Astrocyte of the spinal cord (primary cell): ENCODE results near the gene STOML2.

ENCODE experiments used
- DNase-seq: peaks from one replicate; pipeline ENCODE4 v3.0.0; 2011; ENCODE audit warnings: low read depth, low spot score
- H3K4me3 ChIP-seq: 2 replicates; pipeline ENCODE4 v1.5.1; 2011; ENCODE audit warnings: low read depth, mild to moderate bottlenecking, low read length, moderate library complexity
- in situ Hi-C: cut with HindIII; loops from 2 replicates; pipeline ENCODE4 v1.10.0; 2017; ENCODE audit warnings: low sequenced_read_pairs
- TF ChIP-seq, protein P1 (sequence below): IDR thresholded peaks from 2 replicates; pipeline ENCODE4 v1.5.1; 2012; ENCODE audit warnings: low read depth, mild to moderate bottlenecking, low read length, inconsistent platforms

The STOML2 gene

DNA sequence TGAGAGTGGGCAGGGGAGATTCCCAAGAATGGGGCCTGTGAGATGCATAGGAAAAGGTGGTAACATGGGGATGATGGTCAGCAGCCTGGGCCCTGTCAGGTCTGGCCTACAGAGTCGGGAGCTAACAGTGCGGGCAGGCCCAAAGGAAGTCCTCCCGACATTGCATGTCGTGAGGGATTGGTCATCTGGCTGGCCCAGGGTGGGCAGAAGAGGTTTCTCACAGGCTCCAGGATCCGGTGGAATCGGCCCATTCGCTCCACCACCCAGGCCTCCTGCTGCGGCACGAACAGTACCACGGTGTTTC, 514 bp downstream of the STOML2 start:
- TF ChIP-seq, protein P1, sequence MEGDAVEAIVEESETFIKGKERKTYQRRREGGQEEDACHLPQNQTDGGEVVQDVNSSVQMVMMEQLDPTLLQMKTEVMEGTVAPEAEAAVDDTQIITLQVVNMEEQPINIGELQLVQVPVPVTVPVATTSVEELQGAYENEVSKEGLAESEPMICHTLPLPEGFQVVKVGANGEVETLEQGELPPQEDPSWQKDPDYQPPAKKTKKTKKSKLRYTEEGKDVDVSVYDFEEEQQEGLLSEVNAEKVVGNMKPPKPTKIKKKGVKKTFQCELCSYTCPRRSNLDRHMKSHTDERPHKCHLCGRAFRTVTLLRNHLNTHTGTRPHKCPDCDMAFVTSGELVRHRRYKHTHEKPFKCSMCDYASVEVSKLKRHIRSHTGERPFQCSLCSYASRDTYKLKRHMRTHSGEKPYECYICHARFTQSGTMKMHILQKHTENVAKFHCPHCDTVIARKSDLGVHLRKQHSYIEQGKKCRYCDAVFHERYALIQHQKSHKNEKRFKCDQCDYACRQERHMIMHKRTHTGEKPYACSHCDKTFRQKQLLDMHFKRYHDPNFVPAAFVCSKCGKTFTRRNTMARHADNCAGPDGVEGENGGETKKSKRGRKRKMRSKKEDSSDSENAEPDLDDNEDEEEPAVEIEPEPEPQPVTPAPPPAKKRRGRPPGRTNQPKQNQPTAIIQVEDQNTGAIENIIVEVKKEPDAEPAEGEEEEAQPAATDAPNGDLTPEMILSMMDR: no peak
- peak overlapping the region; percentile 85 for H3K4me3 ChIP-seq
- in situ Hi-C loops: no loop called here
- DNase-seq: peak; percentile 21

DNA sequence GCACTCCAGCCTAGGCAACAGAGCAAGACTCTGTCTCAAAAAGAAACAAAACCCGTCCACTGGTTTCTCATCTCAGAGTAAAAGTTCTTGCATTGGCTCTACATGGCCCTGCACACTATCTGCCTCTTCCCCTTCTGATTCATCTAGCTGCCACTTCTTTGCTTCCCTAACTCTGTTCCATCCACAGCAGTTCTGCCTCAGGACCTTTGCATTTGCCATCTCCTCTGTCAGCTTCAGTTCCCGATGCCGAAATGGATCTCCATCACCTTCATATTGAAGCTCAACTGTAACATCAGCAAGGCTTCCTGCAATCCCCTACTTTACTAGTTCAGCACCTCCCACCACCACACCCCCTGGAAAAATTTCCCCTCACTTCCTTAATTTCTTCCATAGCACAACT, 5.4 kb downstream of the STOML2 start:
- no peak for DNase-seq
- TF ChIP-seq, protein P1: no peak
- in situ Hi-C loops: no loop called here
- no peak overlapping the region for H3K4me3 ChIP-seq

DNA sequence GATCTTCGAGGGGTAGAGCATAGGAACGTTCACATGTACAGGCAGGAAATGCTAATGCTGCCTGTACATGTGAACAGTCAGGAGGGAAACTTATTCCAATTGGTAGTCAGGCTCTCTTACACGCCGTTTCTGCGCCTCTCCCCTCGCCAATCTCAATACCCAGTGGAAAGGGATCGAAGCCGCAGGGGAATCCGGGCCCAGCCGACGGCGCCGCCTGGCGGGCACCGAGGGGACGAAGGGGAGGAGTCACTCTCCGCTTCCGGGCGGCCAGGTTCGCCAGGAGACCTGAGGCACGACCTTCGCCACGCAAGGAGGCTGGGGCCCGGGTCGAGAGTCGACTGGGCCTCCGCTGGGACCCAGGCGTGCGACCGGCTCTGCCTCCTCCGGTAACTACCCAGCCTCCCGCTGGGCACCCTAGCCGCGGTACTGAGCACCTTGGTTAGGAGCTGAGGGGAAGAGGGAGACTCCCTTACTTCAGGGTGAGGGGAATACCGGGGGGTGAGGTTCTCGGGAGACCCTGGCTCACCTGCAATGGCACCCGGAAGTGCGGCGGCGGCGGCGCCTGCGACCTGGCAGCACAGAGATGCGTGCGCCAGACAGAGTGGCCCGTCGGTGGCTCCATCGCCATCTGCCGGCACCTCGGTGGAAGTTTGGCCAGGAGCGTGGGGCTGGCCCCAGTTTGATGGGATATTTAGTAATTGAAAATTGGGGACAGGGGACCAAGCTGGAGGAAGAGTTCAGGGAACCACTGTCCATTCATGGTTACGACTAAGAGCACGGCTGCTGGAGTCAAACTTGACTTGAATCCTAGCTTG, 6.7 kb downstream of the STOML2 start, which contains the start of gene PIGO:
TSS of gene PIGO (minus strand) at position 557 of the 815 bp plus-strand sequence. CDS start 1,026 bp downstream, outside the sequence.
- TF ChIP-seq, protein P1: peak; percentile 93
- in situ Hi-C loops: no loop called here
- H3K4me3 ChIP-seq: peak within 1 kb of the TSS; percentile 99
- DNase-seq: peak; percentile 80

DNA sequence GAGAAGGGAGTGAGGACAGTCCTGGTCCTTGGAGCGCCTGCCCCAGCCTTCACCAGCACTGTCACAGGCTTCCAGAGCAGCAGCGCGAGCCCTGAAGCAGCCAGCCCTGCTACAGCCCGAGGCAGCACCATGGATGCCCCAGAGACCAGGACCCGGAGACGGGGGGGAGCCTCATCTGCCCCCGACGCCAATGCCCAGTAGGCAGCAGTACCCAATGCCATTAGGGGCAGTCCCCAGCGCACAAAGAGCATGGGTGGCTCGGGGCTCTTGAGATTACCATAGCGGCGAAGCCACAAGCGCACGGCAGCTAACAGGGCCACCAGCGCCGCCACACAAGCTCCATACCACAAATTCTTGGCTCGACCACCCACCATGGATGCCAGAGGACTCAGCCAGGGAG, 11.4 kb downstream of the STOML2 start:
- in situ Hi-C loops: no loop called here
- DNase-seq: no peak
- H3K4me3 ChIP-seq: no peak overlapping the region
- TF ChIP-seq, protein P1: no peak

DNA sequence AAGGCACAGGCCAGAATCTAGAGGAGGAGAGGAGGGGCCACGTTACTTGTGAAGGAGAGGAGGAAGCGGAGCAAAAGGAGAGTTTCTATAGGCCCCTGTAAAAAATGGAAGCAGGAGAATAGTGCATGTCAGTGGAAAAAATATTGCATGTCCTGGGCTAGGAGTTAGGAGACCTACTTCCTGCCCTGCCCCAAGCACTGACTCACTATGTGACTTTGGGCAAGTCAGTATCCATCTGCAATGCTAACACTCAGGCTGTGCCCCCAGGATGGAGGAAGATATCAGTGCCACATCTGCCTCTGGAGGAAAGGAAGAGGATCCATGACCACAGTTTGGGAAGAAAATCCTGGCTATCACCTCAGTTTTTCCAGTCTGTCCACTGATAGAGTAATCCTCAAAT, 13.5 kb downstream of the STOML2 start:
- TF ChIP-seq, protein P1: no peak
- in situ Hi-C loops: no loop called here
- H3K4me3 ChIP-seq: no peak overlapping the region
- no peak for DNase-seq

DNA sequence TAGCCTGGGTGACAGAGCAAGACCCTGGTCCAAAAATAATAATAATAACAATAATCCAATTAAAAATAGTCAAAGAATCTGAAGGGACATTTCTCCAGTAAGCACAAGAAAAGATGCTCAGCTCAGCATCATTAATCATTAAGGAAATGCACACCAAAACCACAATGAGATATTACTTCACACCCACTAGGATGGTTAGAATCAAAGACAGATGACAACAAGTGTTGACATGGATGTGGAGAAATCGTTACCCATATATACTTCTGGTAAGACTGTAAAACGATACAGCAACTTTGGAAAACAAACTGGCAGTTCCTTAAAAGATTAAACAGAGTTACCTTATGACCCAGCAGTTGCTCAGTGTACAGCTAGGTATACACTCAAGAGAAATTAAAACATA, 17.9 kb downstream of the STOML2 start:
- in situ Hi-C loops: no loop called here
- no peak overlapping the region for H3K4me3 ChIP-seq
- TF ChIP-seq, protein P1: no peak
- no peak for DNase-seq
